Lung (tissue), 12 donors: ENCODE measurements around the gene COL18A1. TPM values are rescaled to one million over a fixed set of nuclear protein-coding genes. Genes with fewer than 3 reads are reported as not detected.
"Not testable (repeated sequence)": the region's sequence is repeated elsewhere in the genome, so short reads cannot be mapped to it uniquely, and the experiment has no call there.

ENCODE experiments used
- ATAC-seq: fragments of 200-7000 bp; cut with Tn5 transposase; one replicate; pipeline ENCODE4 v1.9.1; 2020; ENCODE audit warnings: moderate number of reproducible peaks; ENCODE audit not compliant: insufficient read depth, low FRiP score
- DNase-seq, 3 donors: peaks; one replicate each; pipeline ENCODE4 v3.0.0-alpha.2; 2013 to 2017
- H3K27ac ChIP-seq, 2 donors: one replicate each; pipeline ENCODE4 v1.5.1; 2013; ENCODE audit warnings: mild to moderate bottlenecking in 2 of 2, moderate library complexity in 2 of 2, control low read depth in 1 of 2, inconsistent platforms in 1 of 2, low read depth in 1 of 2, low read length in 1 of 2
- H3K27me3 ChIP-seq, 3 donors: one replicate each; pipeline ENCODE4 v1.5.1; 2013; ENCODE audit warnings: low read length in 2 of 3; ENCODE audit not compliant: control insufficient read depth in 3 of 3, insufficient read depth in 3 of 3
- H3K36me3 ChIP-seq, 4 donors: one replicate each; pipeline ENCODE4 v1.5.1; 2013; ENCODE audit warnings: low read length in 4 of 4, mild to moderate bottlenecking in 1 of 4, moderate library complexity in 1 of 4; ENCODE audit not compliant: control insufficient read depth in 4 of 4, insufficient read depth in 4 of 4
- H3K4me1 ChIP-seq, 5 donors: one replicate each; pipeline ENCODE4 v1.5.1; 2013; ENCODE audit warnings: low read length in 5 of 5, mild to moderate bottlenecking in 2 of 5, moderate library complexity in 1 of 5; ENCODE audit not compliant: control insufficient read depth in 5 of 5, insufficient read depth in 5 of 5
- H3K4me3 ChIP-seq: one replicate; pipeline ENCODE4 v1.5.1; 2013; ENCODE audit warnings: mild to moderate bottlenecking, control low read depth, moderate library complexity
- H3K9ac ChIP-seq, 2 donors: one replicate each; pipeline ENCODE4 v1.5.1; 2013; ENCODE audit warnings: low read length in 2 of 2, control low read depth in 1 of 2; ENCODE audit not compliant: insufficient read depth in 1 of 2
- H3K9me3 ChIP-seq, 4 donors: one replicate each; pipeline ENCODE4 v1.5.1; 2013; ENCODE audit warnings: low read length in 3 of 4, mild to moderate bottlenecking in 1 of 4, moderate library complexity in 1 of 4; ENCODE audit not compliant: control insufficient read depth in 4 of 4, insufficient read depth in 3 of 4
- CTCF ChIP-seq: IDR thresholded peaks from 2 replicates; pipeline ENCODE4 v1.5.1; 2012; ENCODE audit warnings: mild to moderate bottlenecking; ENCODE audit errors: control extremely low read depth, extremely low read depth
- WGBS, 2 donors: extraction: QIAGEN DNeasy Blood & Tissue Kit; methylation state at CpG; one replicate each; pipeline ENCODE4 v1.1.7; 2013; 5-methylcytosine and 5-hydroxymethylcytosine counted together
- polyA plus RNA-seq, 2 donors: library from polyadenylated mRNA; stranded (reverse); fragments of 200-250 nt; gene quantifications; one replicate each; pipeline ENCODE4 v1.2.1, GENCODE V29; 2013
- total RNA-seq, 2 donors: library from RNA; depleted of rRNA in 1 of 2; stranded (reverse); fragments of >200 nt in 1 of 2; gene quantifications; one replicate each; pipeline ENCODE4 v1.2.1, GENCODE V29; 2014 to 2021
- donor health status: control.
- donor health status: control.
- donor health status: Bipolar disorder and iron deficiency.
- donor health status: healthy.
- donor health status: DM: yes; HTN: yes; CAD: no.

COL18A1 gene
- total and polyA plus RNA-seq, 4 donors, result 42.7 to 102 (median 45.8) TPM

- no peaks in the 10 kb centered on the region for H3K9me3 ChIP-seq
- no peak for ATAC-seq
- no peaks in the 10 kb centered on the region for H3K27me3 ChIP-seq
- no peak for DNase-seq
- H3K9ac ChIP-seq, result no peak overlapping the region
- WGBS, 2 donors, result 91 to 93% methylated on average over 25 of the region's 25 CpGs
- H3K4me1 ChIP-seq, result no peaks in the 10 kb centered on the region
- no peak for TF ChIP-seq CTCF
- H3K27ac ChIP-seq, result no peak overlapping the region
- H3K4me3 ChIP-seq, result no peak overlapping the region
- H3K36me3 ChIP-seq, result peaks cover 0 to 17% (median 2%) of the 10 kb centered on the region in 4 donors
These were observed 94.3 kb downstream of the COL18A1 start for GRCh38 chr21:45499201-45499750.

GRCh38 chr21:45499970-45500577 is 95.1 kb downstream of the COL18A1 start:
- H3K4me3 ChIP-seq, result no peak overlapping the region
- ATAC-seq, result no peak
- no peaks in the 10 kb centered on the region for H3K27me3 ChIP-seq
- 83 to 84% methylated on average over 6 of the region's 6 CpGs for WGBS, 2 donors
- H3K27ac ChIP-seq, result no peak overlapping the region
- TF ChIP-seq CTCF, result no peak
- no peaks in the 10 kb centered on the region for H3K4me1 ChIP-seq
- no peaks in the 10 kb centered on the region for H3K9me3 ChIP-seq
- no peak for DNase-seq
- H3K36me3 ChIP-seq, result peaks cover 0 to 17% (median 2%) of the 10 kb centered on the region in 4 donors
- H3K9ac ChIP-seq, result no peak overlapping the region

GRCh38 chr21:45501081-45502005 is 96.4 kb downstream of the COL18A1 start:
- H3K4me3 ChIP-seq, H3K27me3 ChIP-seq, ATAC-seq, H3K9ac ChIP-seq, H3K27ac ChIP-seq, H3K4me1 ChIP-seq, DNase-seq, H3K9me3 ChIP-seq: not testable (repeated sequence)
- H3K36me3 ChIP-seq, result peaks cover 0 to 21% (median 0%) of the 10 kb centered on the region in 4 donors
- 81 to 82% methylated on average over 14 to 19 of the region's 20 CpGs for WGBS, 2 donors

GRCh38 chr21:45502006-45502345 is 97.0 kb downstream of the COL18A1 start:
- no peak overlapping the region for H3K9ac ChIP-seq
- no peak overlapping the region for H3K4me3 ChIP-seq
- no peaks in the 10 kb centered on the region for H3K9me3 ChIP-seq
- H3K27ac ChIP-seq, result no peak overlapping the region
- ATAC-seq, result no peak
- H3K4me1 ChIP-seq, result no peaks in the 10 kb centered on the region
- no peak for DNase-seq
- H3K36me3 ChIP-seq, result peaks cover 0 to 18% (median 0%) of the 10 kb centered on the region in 4 donors
- no peaks in the 10 kb centered on the region for H3K27me3 ChIP-seq
- TF ChIP-seq CTCF, result no peak
- WGBS, 2 donors, result 82% methylated on average over 9 to 13 of the region's 13 CpGs
